Hepatocyte (in vitro differentiated cells): ENCODE results near the gene MAPRE3. TPM values are rescaled to one million over a fixed set of nuclear protein-coding genes. Genes with fewer than 3 reads are reported as not detected.
A peak's percentile ranks its signal among the peaks of the same experiment; 100 is the strongest.

Source experiments
- DNase-seq: peaks from one replicate; pipeline ENCODE4 v3.0.0-alpha.2; 2016; ENCODE audit warnings: low spot score
- H2AFZ ChIP-seq: fragments of 200-600 bp; sonication (generic); 2 replicates; pipeline ENCODE4 v1.6.0; 2016; ENCODE audit warnings: antibody characterized with exemption, mild to moderate bottlenecking
- H3K27ac ChIP-seq: fragments of 200-600 bp; sonication (generic); 2 replicates; pipeline ENCODE4 v1.5.1; 2016; ENCODE audit warnings: mild to moderate bottlenecking
- H3K27me3 ChIP-seq: fragments of 200-600 bp; sonication (generic); 2 replicates; pipeline ENCODE4 v1.6.1; 2016
- H3K36me3 ChIP-seq: fragments of 200-600 bp; sonication (generic); replicated peaks from 2 replicates; pipeline ENCODE4 v1.5.1; 2016; ENCODE audit warnings: low read depth; ENCODE audit not compliant: insufficient read depth
- H3K4me1 ChIP-seq: fragments of 200-600 bp; sonication (generic); 2 replicates; pipeline ENCODE4 v1.5.1; 2016; ENCODE audit warnings: mild to moderate bottlenecking, moderate library complexity; ENCODE audit not compliant: insufficient read depth
- H3K4me2 ChIP-seq: fragments of 200-600 bp; sonication (generic); 2 replicates; pipeline ENCODE4 v1.6.0; 2016
- H3K4me3 ChIP-seq: fragments of 200-600 bp; sonication (generic); 2 replicates; pipeline ENCODE4 v1.5.1; 2016; ENCODE audit warnings: mild to moderate bottlenecking
- H3K79me2 ChIP-seq: fragments of 200-600 bp; sonication (generic); 2 replicates; pipeline ENCODE4 v1.6.0; 2017; ENCODE audit warnings: mild to moderate bottlenecking
- H3K9me2 ChIP-seq: fragments of 200-600 bp; sonication (generic); replicated peaks from 2 replicates; pipeline ENCODE4 v1.6.0; 2017; ENCODE audit warnings: mild to moderate bottlenecking; ENCODE audit not compliant: insufficient read depth
- H3K9me3 ChIP-seq: fragments of 200-600 bp; sonication (generic); 2 replicates; pipeline ENCODE4 v1.5.1; 2016; ENCODE audit warnings: low read depth, mild to moderate bottlenecking
- H4K20me1 ChIP-seq: fragments of 200-600 bp; sonication (generic); 2 replicates; pipeline ENCODE4 v1.6.0; 2016; ENCODE audit warnings: mild to moderate bottlenecking; ENCODE audit not compliant: insufficient read depth, poor library complexity, severe bottlenecking
- EZH2 ChIP-seq: fragments of 200-600 bp; sonication (generic); IDR thresholded peaks from 2 replicates; pipeline ENCODE4 v1.6.1; 2016; ENCODE audit warnings: antibody characterized with exemption, mild to moderate bottlenecking, borderline replicate concordance
- EZH2phosphoT487 ChIP-seq: fragments of 200-600 bp; sonication (generic); IDR thresholded peaks from one replicate; pipeline ENCODE4 v1.6.1; 2018; ENCODE audit warnings: antibody characterized with exemption, mild to moderate bottlenecking, low read depth, moderate library complexity; ENCODE audit not compliant: unreplicated experiment, severe bottlenecking
- WGBS: methylation state at CpG from one replicate; pipeline ENCODE4 v1.1.6; 2016; ENCODE audit warnings: low lambda C conversion rate; ENCODE audit errors: missing lambda C conversion rate; 5-methylcytosine and 5-hydroxymethylcytosine counted together
- polyA plus RNA-seq: library from polyadenylated mRNA; unstranded; fragments of >200 nt; fragmentation: Nextera tagmentation; extraction: Ambion mirVana; gene quantifications from 2 replicates; pipeline ENCODE4 v1.2.1, GENCODE V29; 2016
- total RNA-seq: library from RNA; depleted of rRNA; stranded (reverse); fragments of >200 nt; gene quantifications from 2 replicates; pipeline ENCODE4 v1.2.3, GENCODE V29; 2014
- TF ChIP-seq, protein P1 (sequence below): fragments of 200-600 bp; sonication (generic); IDR thresholded peaks from 2 replicates; pipeline ENCODE4 v1.5.1; 2016; ENCODE audit warnings: antibody characterized with exemption, mild to moderate bottlenecking; ENCODE audit not compliant: poor library complexity

The MAPRE3 gene
- total and polyA plus RNA-seq, 2 experiments from 2014 or later: 8.6 to 23.6 TPM

DNA sequence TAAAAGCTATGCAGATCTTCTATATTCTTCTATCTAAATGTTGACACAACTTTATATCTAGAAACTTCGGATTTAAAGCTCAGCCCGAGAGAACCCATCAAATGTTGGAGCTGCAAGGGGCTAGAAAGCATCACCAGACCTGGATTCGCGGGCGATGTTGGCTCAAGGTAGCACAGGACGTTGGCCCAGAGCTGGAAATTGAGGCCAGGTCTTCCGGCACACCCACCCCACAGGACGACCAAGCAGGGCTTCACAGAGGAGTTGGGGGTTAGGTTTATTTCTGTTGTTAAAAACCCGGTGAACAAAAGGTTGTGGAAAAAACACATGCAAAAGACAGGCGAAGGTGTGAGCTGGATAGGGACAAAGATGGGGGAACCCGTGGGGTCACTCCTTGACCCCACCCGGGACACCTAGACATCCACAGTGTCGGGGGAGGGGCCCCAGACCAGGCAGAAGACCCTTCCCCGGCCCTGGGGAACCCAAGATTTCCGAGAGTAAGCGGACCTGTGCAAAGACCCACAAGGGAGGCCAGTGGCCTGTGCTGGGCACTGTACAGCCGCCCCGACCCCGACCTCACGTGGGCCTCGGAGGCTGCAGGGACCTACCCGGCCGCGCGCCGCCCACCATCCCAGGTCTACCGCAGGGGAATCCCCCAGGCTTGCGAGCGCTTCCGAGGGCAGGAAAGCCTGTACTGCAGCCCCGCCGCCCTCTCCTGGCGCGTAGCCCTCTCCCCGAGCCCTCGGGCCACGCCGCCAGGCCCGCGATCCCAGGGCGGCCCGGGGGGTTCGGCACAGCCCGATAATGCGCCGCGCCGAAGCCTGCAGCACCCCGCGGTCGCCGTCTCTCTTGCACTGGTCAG, 79.2 kb downstream of the MAPRE3 start:
- TF ChIP-seq EZH2phosphoT487: no peak
- no peak for TF ChIP-seq EZH2
- TF ChIP-seq, protein P1, sequence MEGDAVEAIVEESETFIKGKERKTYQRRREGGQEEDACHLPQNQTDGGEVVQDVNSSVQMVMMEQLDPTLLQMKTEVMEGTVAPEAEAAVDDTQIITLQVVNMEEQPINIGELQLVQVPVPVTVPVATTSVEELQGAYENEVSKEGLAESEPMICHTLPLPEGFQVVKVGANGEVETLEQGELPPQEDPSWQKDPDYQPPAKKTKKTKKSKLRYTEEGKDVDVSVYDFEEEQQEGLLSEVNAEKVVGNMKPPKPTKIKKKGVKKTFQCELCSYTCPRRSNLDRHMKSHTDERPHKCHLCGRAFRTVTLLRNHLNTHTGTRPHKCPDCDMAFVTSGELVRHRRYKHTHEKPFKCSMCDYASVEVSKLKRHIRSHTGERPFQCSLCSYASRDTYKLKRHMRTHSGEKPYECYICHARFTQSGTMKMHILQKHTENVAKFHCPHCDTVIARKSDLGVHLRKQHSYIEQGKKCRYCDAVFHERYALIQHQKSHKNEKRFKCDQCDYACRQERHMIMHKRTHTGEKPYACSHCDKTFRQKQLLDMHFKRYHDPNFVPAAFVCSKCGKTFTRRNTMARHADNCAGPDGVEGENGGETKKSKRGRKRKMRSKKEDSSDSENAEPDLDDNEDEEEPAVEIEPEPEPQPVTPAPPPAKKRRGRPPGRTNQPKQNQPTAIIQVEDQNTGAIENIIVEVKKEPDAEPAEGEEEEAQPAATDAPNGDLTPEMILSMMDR: no peak
- 11% methylated on average over 49 of the region's 52 CpGs for WGBS
- H3K9me2 ChIP-seq: no peaks in the 10 kb centered on the region
- H3K36me3 ChIP-seq: no peaks in the 10 kb centered on the region
- peak overlapping the region; percentile 83 for H3K4me2 ChIP-seq
- no peaks in the 10 kb centered on the region for H3K79me2 ChIP-seq
- no peaks in the 10 kb centered on the region for H4K20me1 ChIP-seq
- H3K4me3 ChIP-seq: peak overlapping the region; percentile 85
- no peaks in the 10 kb centered on the region for H3K27me3 ChIP-seq
- H3K9me3 ChIP-seq: no peaks in the 10 kb centered on the region
- H3K4me1 ChIP-seq: peaks cover 12% of the 10 kb centered on the region
- peak; percentile 72 for DNase-seq
- H2AFZ ChIP-seq: peak overlapping the region; percentile 51
- H3K27ac ChIP-seq: peak overlapping the region; percentile 91

DNA sequence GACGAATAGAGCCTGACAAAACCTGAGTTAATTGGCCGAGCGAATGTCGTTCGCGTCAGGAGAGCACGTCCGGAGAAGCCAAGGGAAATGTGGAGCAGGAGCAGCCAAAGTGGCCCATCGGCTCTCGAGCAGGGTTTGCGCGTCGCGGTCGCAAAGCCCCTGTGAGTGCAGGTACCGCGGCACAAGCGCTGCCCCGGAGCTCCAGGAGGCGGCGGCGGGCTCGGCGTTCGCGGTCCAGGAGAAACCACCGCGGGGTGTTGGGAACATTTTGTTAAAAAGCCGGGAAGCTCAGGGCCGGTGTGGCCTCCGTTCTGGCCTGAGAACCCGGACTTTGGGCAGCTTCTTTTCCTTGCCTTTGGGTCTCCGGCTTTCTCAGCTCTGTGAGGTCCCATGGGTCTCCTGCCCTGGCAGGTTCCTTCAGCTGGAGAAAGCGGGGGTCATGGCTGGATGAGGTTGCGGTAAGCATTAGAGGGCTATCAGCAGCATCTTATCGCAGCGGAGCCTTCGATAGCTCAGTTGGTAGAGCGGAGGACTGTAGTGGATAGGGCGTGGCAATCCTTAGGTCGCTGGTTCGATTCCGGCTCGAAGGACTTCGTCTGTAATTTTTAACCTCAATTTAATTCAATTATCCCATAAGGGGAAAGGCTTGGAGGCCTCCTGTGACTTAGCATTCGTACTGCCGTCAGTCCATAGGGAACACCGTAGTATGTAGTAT, 80.0 kb downstream of the MAPRE3 start:
- Histone ChIP-seq H3K4me1 (peaks cover 12% of the 10 kb centered on the region), H4K20me1 (no peaks in the 10 kb centered on the region), H3K9me2 (no peaks in the 10 kb centered on the region), H3K36me3 (no peaks in the 10 kb centered on the region), H3K27me3 (no peaks in the 10 kb centered on the region), H3K79me2 (no peaks in the 10 kb centered on the region), H3K4me2 (peak overlapping the region; percentile 83), H2AFZ (peak overlapping the region; percentile 51), H3K27ac (peak overlapping the region; percentile 91), H3K9me3 (no peaks in the 10 kb centered on the region), H3K4me3 (peak overlapping the region; percentile 85)
- peak; percentile 94 for DNase-seq
- 1% methylated on average over 48 of the region's 48 CpGs for WGBS
- no peak for TF ChIP-seq EZH2phosphoT487
- TF ChIP-seq, protein P1: peak; percentile 30

DNA sequence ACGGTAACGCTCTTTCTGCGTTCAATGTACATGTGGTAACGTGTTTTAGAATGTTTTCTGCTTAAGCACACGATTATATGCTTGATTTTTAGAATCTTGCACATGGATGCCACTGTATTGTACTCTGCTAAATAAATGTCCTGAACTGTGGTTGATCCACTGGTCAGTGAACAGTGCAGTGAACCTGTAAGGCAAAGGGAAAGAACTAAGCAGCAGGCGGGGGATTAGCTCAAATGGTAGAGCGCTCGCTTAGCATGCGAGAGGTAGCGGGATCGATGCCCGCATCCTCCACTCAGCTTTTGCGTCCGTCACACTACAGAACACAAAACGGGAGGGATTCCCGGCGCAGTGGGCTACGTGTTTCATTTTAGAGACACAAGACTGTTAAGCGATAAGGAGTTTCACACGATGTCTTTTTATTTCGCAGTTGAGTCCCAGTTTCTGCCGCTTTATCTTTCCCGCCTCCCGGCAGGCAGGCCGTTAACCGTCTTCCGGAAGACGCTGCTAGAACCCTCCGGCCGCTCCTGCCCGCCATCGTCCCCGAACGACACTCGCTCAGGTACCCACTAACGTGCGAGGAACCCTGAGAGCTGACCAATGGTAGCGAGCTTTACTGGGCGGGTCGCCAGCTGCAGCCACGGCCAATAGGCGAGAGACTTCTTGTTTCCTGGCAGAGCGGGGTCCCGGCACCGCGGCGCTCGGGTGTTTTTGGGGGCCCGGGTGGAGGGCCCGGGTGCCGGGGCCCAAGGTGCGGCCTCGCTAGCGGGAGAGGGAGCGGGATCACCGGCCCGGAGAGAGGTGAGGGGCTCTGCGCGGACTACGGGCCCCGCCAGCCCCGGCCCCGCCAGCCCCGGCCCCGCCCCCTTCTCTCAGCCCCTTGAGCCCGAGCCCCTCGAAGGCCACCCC, 80.8 kb downstream of the MAPRE3 start, which contains the start of gene AGBL5:
Gene AGBL5 (plus strand): TSS at position 673 of the 906 bp plus-strand sequence. CDS start 1,291 bp downstream, outside the sequence.
- Histone ChIP-seq H3K4me1 (peaks cover 12% of the 10 kb centered on the region), H3K36me3 (no peaks in the 10 kb centered on the region), H3K27ac (peak within 1 kb of the TSS; percentile 91), H3K79me2 (no peaks in the 10 kb centered on the region), H2AFZ (peak within 1 kb of the TSS; percentile 51), H3K9me2 (no peaks in the 10 kb centered on the region), H3K27me3 (no peaks in the 10 kb centered on the region), H3K4me2 (peak within 1 kb of the TSS; percentile 83), H4K20me1 (no peaks in the 10 kb centered on the region), H3K9me3 (no peaks in the 10 kb centered on the region), H3K4me3 (peak within 1 kb of the TSS; percentile 85)
- TF ChIP-seq, protein P1: no peak
- TF ChIP-seq EZH2phosphoT487 (no peak), EZH2 (no peak)
- under 1% methylated on average over 49 of the region's 67 CpGs for WGBS
- peak; percentile 96 for DNase-seq
